Fibroblast of upper back skin (primary cell): Measurements from ENCODE around the gene CDC16.
A peak's percentile ranks its signal among the peaks of the same experiment; 100 is the strongest.

Experiments
- DNase-seq: peaks from one replicate; pipeline ENCODE4 v3.0.0-alpha.2; 2013

CDC16 gene

GRCh38 chr13:114304346-114305034, 69.8 kb downstream of the CDC16 start:
- DNase-seq = no peak

GRCh38 chr13:114309086-114309485, 74.4 kb downstream of the CDC16 start:
- DNase-seq = no peak

- no peak for DNase-seq
Measured at GRCh38 chr13:114309806-114310410, 75.2 kb downstream of the CDC16 start.

GRCh38 chr13:114310956-114311355, 76.3 kb downstream of the CDC16 start:
- peak; percentile 27 for DNase-seq

- no peak for DNase-seq
Measured at GRCh38 chr13:114311387-114311786, 76.7 kb downstream of the CDC16 start.

GRCh38 chr13:114311908-114312307, 77.2 kb downstream of the CDC16 start:
- DNase-seq = peak; percentile 24

GRCh38 chr13:114313061-114313860, 78.6 kb downstream of the CDC16 start:
- no peak for DNase-seq

GRCh38 chr13:114314074-114314912, 79.6 kb downstream of the CDC16 start, which contains the start of gene CHAMP1:
CHAMP1 (plus strand) TSS chr13:114314503; CDS start chr13:114323843, 9,340 bp downstream.
- DNase-seq = peak; percentile 95

GRCh38 chr13:114315074-114315785, 80.5 kb downstream of the CDC16 start:
- no peak for DNase-seq

GRCh38 chr13:114318624-114319023, 83.9 kb downstream of the CDC16 start:
- no peak for DNase-seq

GRCh38 chr13:114319441-114319913, 84.8 kb downstream of the CDC16 start:
- peak; percentile 93 for DNase-seq

GRCh38 chr13:114320065-114320464, 85.4 kb downstream of the CDC16 start:
- DNase-seq = no peak

GRCh38 chr13:114321256-114321655, 86.6 kb downstream of the CDC16 start:
- DNase-seq = no peak
